B cell (primary cell): ENCODE data around the gene SULT2B1. TPM values are rescaled to one million over a fixed set of nuclear protein-coding genes. Genes with fewer than 3 reads are reported as not detected.

Experiments used
- ATAC-seq: fragments of 200-7000 bp; cut with Tn5 transposase; one replicate; pipeline ENCODE4 v1.10.0; 2021; ENCODE audit warnings: low read depth, mild to moderate bottlenecking, moderate number of reproducible peaks, moderate library complexity
- CTCF ChIA-PET: fragments of 350-600 bp; sonication (Branson Sonifier 250); formaldehyde crosslinking; loops from one replicate; lab custom pipeline; 2021; ENCODE audit warnings: antibody characterized with exemption, inconsistent platforms; lab: Charles Lee
- POLR2A ChIA-PET: fragments of 350-600 bp; sonication (Branson Sonifier 250); formaldehyde crosslinking; loops from one replicate; lab custom pipeline; 2021; ENCODE audit warnings: antibody characterized with exemption; lab: Charles Lee
- DNase-seq: peaks from one replicate; pipeline ENCODE4 v3.0.0; 2013
- H2AFZ ChIP-seq: 2 replicates; pipeline ENCODE4 v1.6.1; 2012; ENCODE audit warnings: mild to moderate bottlenecking, low read depth, low read length; ENCODE audit not compliant: insufficient read depth, poor library complexity, severe bottlenecking
- H3K27ac ChIP-seq, 2 donors: 1 replicate in 1 of 2; 2 replicates in 1 of 2; pipeline ENCODE4 v1.5.1; 2012 to 2013; ENCODE audit warnings: low read length in 2 of 2, mild to moderate bottlenecking in 2 of 2, moderate library complexity in 1 of 2
- H3K27me3 ChIP-seq, 4 experiments: fragments of 200-600 bp in 1 of 4; sonication (generic) in 1 of 4; replicated peaks in 1 of 4; 1 replicate in 2 of 4; 2 replicates in 2 of 4; pipeline versions ENCODE4 v1.6.1 to v1.7.0; 2013 to 2016; ENCODE audit warnings: low read length in 3 of 4, mild to moderate bottlenecking in 2 of 4, mixed read lengths in 1 of 4, moderate library complexity in 1 of 4; ENCODE audit not compliant: insufficient read depth in 4 of 4, control insufficient read depth in 3 of 4; ENCODE audit errors: control extremely low read depth in 1 of 4
- H3K36me3 ChIP-seq, 2 experiments: replicated peaks in 1 of 2; 1 replicate in 1 of 2; 2 replicates in 1 of 2; pipeline versions ENCODE4 v1.6.1 to v1.7.1; 2013; ENCODE audit warnings: low read length in 1 of 2; ENCODE audit not compliant: insufficient read depth in 2 of 2, control insufficient read depth in 1 of 2; ENCODE audit errors: control extremely low read depth in 1 of 2, extremely low read depth in 1 of 2
- H3K4me1 ChIP-seq, 2 donors: fragments of 200-600 bp in 1 of 2; sonication (generic) in 1 of 2; 1 replicate in 1 of 2; 2 replicates in 1 of 2; pipeline versions ENCODE4 v1.5.1 to v1.6.1; 2013 to 2017; ENCODE audit warnings: low read length in 2 of 2; ENCODE audit not compliant: control insufficient read depth in 2 of 2, insufficient read depth in 2 of 2
- H3K4me2 ChIP-seq: replicated peaks from 2 replicates; pipeline ENCODE3; 2012; ENCODE audit warnings: mild to moderate bottlenecking, low read depth, low read length; ENCODE audit not compliant: poor library complexity, severe bottlenecking
- H3K4me3 ChIP-seq, 5 experiments: fragments of 200-600 bp in 1 of 5; sonication (generic) in 1 of 5; 1 replicate in 3 of 5; 2 replicates in 2 of 5; pipeline versions ENCODE4 v1.5.1 to v1.7.0; 2011 to 2016; ENCODE audit warnings: low read length in 4 of 5, mild to moderate bottlenecking in 4 of 5, low read depth in 2 of 5, control low read depth in 1 of 5, moderate library complexity in 1 of 5; ENCODE audit not compliant: insufficient read depth in 1 of 5; ENCODE audit errors: control extremely low read depth in 1 of 5, extremely low read depth in 1 of 5
- H3K79me2 ChIP-seq: fragments of 200-600 bp; sonication (generic); one replicate; pipeline ENCODE4 v1.6.0; 2016; ENCODE audit warnings: low read length; ENCODE audit not compliant: control insufficient read depth, insufficient read depth
- H3K9ac ChIP-seq: fragments of 200-600 bp; sonication (generic); 2 replicates; pipeline ENCODE4 v1.6.1; 2017; ENCODE audit warnings: mild to moderate bottlenecking, low read length, moderate library complexity
- H3K9me3 ChIP-seq, 3 donors: one replicate each; pipeline versions ENCODE4 v1.6.1 to v1.7.1; 2013; ENCODE audit warnings: low read length in 2 of 3; ENCODE audit not compliant: control insufficient read depth in 2 of 3, insufficient read depth in 1 of 3; ENCODE audit errors: control extremely low read depth in 1 of 3
- H4K20me1 ChIP-seq: 2 replicates; pipeline ENCODE4 v1.6.0; 2012; ENCODE audit warnings: mild to moderate bottlenecking, low read length; ENCODE audit not compliant: insufficient read depth, control insufficient read depth, poor library complexity, severe bottlenecking
- H3K27ac Mint-ChIP-seq: one replicate; pipeline ENCODE4 v1.8.0; 2021; ENCODE audit warnings: mixed read lengths
- H3K27me3 Mint-ChIP-seq: one replicate; pipeline ENCODE4 v1.8.0; 2021; ENCODE audit warnings: mixed read lengths
- H3K4me1 Mint-ChIP-seq: one replicate; pipeline ENCODE4 v1.8.0; 2021; ENCODE audit warnings: mixed read lengths
- H3K4me3 Mint-ChIP-seq: one replicate; pipeline ENCODE4 v1.8.0; 2021; ENCODE audit warnings: mixed read lengths
- H3K9me3 Mint-ChIP-seq: one replicate; pipeline ENCODE4 v1.8.0; 2022; ENCODE audit warnings: mixed read lengths; ENCODE audit not compliant: insufficient read depth
- EZH2 ChIP-seq: IDR thresholded peaks from 2 replicates; pipeline ENCODE4 v1.6.1; 2012; ENCODE audit warnings: borderline replicate concordance, low read depth, mild to moderate bottlenecking, moderate library complexity, low read length; ENCODE audit not compliant: insufficient read depth, poor library complexity, severe bottlenecking
- WGBS: methylation state at CpG from one replicate; pipeline ENCODE4 v1.1.5; 2013; ENCODE audit warnings: missing lambda C conversion rate; ENCODE audit not compliant: insufficient coverage; 5-methylcytosine and 5-hydroxymethylcytosine counted together
- intact Hi-C: fragments of 100-400 bp; cut with micrococcal nuclease; formaldehyde crosslinking; loops from one replicate; pipeline ENCODE4 v1.10.0; 2022
- polyA plus RNA-seq: library from polyadenylated mRNA; depleted of rRNA; stranded (reverse); fragments of >200 nt; gene quantifications from 2 replicates; pipeline ENCODE4 v1.2.3, GENCODE V29; 2012
- total RNA-seq, 2 donors: library from RNA; stranded (reverse); fragments of 120-200 nt in 1 of 2; gene quantifications; 1 replicate in 1 of 2; 2 replicates in 1 of 2; pipeline versions ENCODE4 v1.2.3 to v1.2.4, GENCODE V29; 2013 to 2022
- TF ChIP-seq, protein P1 (sequence below): fragments of 200-600 bp; IDR thresholded peaks from one replicate; pipeline ENCODE4 v1.8.0; 2022; ENCODE audit warnings: antibody characterized with exemption, mild to moderate bottlenecking

The SULT2B1 gene
- total and polyA plus RNA-seq, 2 donors (not counting 1 experiment from before 2014, with no cell fraction given) = not detected

DNA sequence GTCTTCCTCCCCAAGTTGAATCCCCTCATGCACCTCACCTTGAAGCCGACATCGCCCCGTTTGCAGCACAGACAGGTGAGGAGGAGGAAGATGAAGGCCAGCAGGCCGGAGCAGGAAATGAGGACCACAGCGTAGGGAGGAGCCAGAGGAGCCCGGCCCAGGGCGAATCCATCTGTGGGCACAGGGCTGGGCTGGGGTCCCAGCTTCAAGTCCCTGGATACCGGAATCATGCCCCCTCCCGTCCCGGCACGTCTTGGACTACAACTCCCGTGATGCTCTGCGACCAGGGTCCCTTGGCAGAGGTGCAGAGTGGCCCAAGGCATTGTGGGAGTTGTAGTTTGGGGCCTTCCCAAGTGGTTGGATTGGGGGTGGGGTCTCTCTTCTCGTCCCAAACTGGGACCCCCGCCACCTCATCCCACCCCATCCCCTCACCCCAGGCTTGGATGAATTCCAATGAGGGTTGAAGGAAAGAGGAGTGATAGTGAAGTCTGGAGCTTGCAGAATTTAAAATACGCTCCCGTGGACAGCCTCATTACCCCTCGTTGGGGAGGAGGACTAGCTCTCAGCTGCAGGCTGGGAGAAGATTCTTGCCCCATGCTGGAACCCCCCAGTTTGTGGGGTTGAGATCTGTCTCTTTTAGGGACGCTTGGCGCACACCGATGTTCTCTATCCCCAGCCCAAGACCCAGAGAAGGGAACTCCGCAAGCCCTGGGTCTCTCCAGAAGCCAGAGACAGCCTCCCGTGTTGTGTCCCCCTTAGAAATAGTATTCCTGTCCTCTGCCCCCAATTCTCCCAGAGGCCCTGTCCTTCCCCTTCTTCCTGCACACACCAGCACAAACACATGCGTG, 41.3 kb upstream of the SULT2B1 start:
- H3K4me3 Mint-ChIP-seq = peak overlapping the region; percentile 77
- ChIA-PET CTCF (interaction anchor here (0.8 to 3.2 kb wide), 3 partner anchors 21 to 78 kb away, joined by 4 to 17 read pairs (median 4); no protein-coding TSS in a partner anchor), POLR2A (interaction anchor here (0.6 to 0.8 kb wide), 5 partner anchors 9 to 250 kb away, joined by 3 to 9 read pairs (median 6); no protein-coding TSS in a partner anchor)
- intact Hi-C loops = loop anchor here (5.0 kb wide), 2 partner anchors 148 to 188 kb away; partner anchors contain the start of genes SYNGR4 and TMEM143
- peak overlapping the region in 3 of 5 experiments; percentile 28 to 36 (median 34) for H3K4me3 ChIP-seq
- 20% methylated on average over 16 of the region's 24 CpGs for WGBS
- H3K27ac Mint-ChIP-seq = peak overlapping the region; percentile 68
- no peaks in the 10 kb centered on the region for H4K20me1 ChIP-seq
- peak overlapping the region; percentile 77 for H3K4me2 ChIP-seq
- H3K4me1 ChIP-seq = peaks cover 28 to 30% of the 10 kb centered on the region in 2 donors
- peak overlapping the region; percentile 10 for H3K9ac ChIP-seq
- H3K27me3 Mint-ChIP-seq = peaks cover 15% of the 10 kb centered on the region
- peak; percentile 78 for DNase-seq
- peak; percentile 66 for ATAC-seq
- H3K79me2 ChIP-seq = no peaks in the 10 kb centered on the region
- H3K9me3 ChIP-seq = peaks cover 0 to 7% (median 0%) of the 10 kb centered on the region in 3 donors
- no peaks in the 10 kb centered on the region for H3K36me3 ChIP-seq
- H3K9me3 Mint-ChIP-seq = no peaks in the 10 kb centered on the region
- H2AFZ ChIP-seq = peak overlapping the region; percentile 39
- TF ChIP-seq EZH2 = no peak
- TF ChIP-seq, protein P1, sequence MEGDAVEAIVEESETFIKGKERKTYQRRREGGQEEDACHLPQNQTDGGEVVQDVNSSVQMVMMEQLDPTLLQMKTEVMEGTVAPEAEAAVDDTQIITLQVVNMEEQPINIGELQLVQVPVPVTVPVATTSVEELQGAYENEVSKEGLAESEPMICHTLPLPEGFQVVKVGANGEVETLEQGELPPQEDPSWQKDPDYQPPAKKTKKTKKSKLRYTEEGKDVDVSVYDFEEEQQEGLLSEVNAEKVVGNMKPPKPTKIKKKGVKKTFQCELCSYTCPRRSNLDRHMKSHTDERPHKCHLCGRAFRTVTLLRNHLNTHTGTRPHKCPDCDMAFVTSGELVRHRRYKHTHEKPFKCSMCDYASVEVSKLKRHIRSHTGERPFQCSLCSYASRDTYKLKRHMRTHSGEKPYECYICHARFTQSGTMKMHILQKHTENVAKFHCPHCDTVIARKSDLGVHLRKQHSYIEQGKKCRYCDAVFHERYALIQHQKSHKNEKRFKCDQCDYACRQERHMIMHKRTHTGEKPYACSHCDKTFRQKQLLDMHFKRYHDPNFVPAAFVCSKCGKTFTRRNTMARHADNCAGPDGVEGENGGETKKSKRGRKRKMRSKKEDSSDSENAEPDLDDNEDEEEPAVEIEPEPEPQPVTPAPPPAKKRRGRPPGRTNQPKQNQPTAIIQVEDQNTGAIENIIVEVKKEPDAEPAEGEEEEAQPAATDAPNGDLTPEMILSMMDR = no peak
- H3K27ac ChIP-seq = no peak overlapping the region
- H3K4me1 Mint-ChIP-seq = peaks cover 15% of the 10 kb centered on the region
- H3K27me3 ChIP-seq = peaks cover 0 to 37% (median 14%) of the 10 kb centered on the region in 4 experiments
